ENCODE measurements around the gene PIK3R1. TPM values are rescaled to one million over a fixed set of nuclear protein-coding genes. Genes with fewer than 3 reads are reported as not detected.

PIK3R1 gene
- total and polyA plus RNA-seq, 10 of the 15 experiments (the other 5 are each of a cell fraction or from before 2014, with no cell fraction given) = 7.8 to 38.4 (median 15.7) TPM

GRCh38 chr5:68288707-68289134 is 73.2 kb downstream of the PIK3R1 start:
- Histone ChIP-seq H3K36me3 (ENCODE audit: control insufficient read depth in 2 of 2, insufficient read depth in 2 of 2, low read length in 1 of 2) (peaks cover 0 to 13% of the 10 kb centered on the region in 2 experiments; a peak in 2 of 4 replicates), H3K9me3 (replicated peaks; ENCODE audit: control insufficient read depth, insufficient read depth, low read length) (no peaks in the 10 kb centered on the region), H3K79me2 (ENCODE audit: control insufficient read depth, insufficient read depth, low read length) (peaks cover 37% of the 10 kb centered on the region), H3K27ac (ENCODE audit: control insufficient read depth, insufficient read depth) (peak overlapping the region; percentile 94), H3K4me3 (peak overlapping the region; percentile 77), H2AFZ (ENCODE audit: control insufficient read depth, low read depth, low read length) (peak overlapping the region; percentile 11), H3K4me2 (ENCODE audit: control insufficient read depth, insufficient read depth) (peak overlapping the region; percentile 100), H3K9ac (ENCODE audit: control insufficient read depth, insufficient read depth, low read length) (peak overlapping the region; percentile 80), H3K4me1 (ENCODE audit: control insufficient read depth, insufficient read depth, low read length) (peaks cover 53% of the 10 kb centered on the region), H4K20me1 (ENCODE audit: control insufficient read depth, insufficient read depth) (no peaks in the 10 kb centered on the region), H3K27me3 (replicated peaks in 1 of 2; ENCODE audit: control insufficient read depth in 2 of 2, insufficient read depth in 2 of 2, low read length in 1 of 2) (no peaks in the 10 kb centered on the region)
- ChIA-PET RAD21 (ENCODE audit: unreplicated experiment) (interaction anchor here (0.7 to 3.8 kb wide), 27 partner anchors 11 to 423 kb away, joined by 3 to 185 read pairs (median 14); no protein-coding TSS in a partner anchor), SMC1A (ENCODE audit: uncharacterized antibody, unreplicated experiment) (interaction anchor here (0.6 to 4.1 kb wide), 23 partner anchors 12 to 527 kb away, joined by 3 to 182 read pairs (median 14); no protein-coding TSS in a partner anchor), POLR2A (interaction anchor here (0.6 to 3.5 kb wide), 10 partner anchors 73 to 166 kb away, joined by 3 to 28 read pairs (median 3); partner anchors contain the start of gene PIK3R1), CTCF (interaction anchor here (0.7 to 3.6 kb wide), 12 partner anchors 10 to 719 kb away, joined by 3 to 165 read pairs (median 14); no protein-coding TSS in a partner anchor)
- in situ Hi-C loops (cut with MboI) (loop anchor here (5.0 to 10.0 kb wide), 2 partner anchors 169 to 726 kb away; no protein-coding TSS in a partner anchor), intact Hi-C loops (cut with micrococcal nuclease; ENCODE audit: unreplicated experiment) (loop anchor here (1.0 to 5.0 kb wide), 4 partner anchors 146 to 374 kb away; no protein-coding TSS in a partner anchor)
- peak; percentile 7 for ATAC-seq
- TF ChIP-seq YY1 (IDR thresholded peaks at IDR 0.05; ENCODE audit: low read depth, low read length) = no peak
- peak in 1 of 2 experiments; percentile 17; a peak in 1 of 4 replicates for TF ChIP-seq IKZF2 (IDR thresholded peaks at IDR 0.05)
- TF ChIP-seq LARP7 (IDR thresholded peaks at IDR 0.05) = no peak
- TF ChIP-seq BHLHE40 (IDR thresholded peaks at IDR 0.05; ENCODE audit: borderline replicate concordance in 1 of 2, low read depth in 2 of 2, low read length in 1 of 2) = no peak
- peak; percentile 35 for TF ChIP-seq SMAD1 (IDR thresholded peaks at IDR 0.05; ENCODE audit: low read depth, partially characterized antibody)
- peak; percentile 13; the same call in 1 of the 2 replicates for TF ChIP-seq EED (IDR thresholded peaks at IDR 0.05; ENCODE audit: low read depth)
- TF ChIP-seq MLLT1 (IDR thresholded peaks at IDR 0.05) = peak; percentile 99
- 0 out of 2 replicates have a peak, but pooled peaks have one; percentile 6 for TF ChIP-seq SPI1 (IDR thresholded peaks at IDR 0.05; ENCODE audit: borderline replicate concordance, insufficient read depth, low read depth, low read length)
- peak; percentile 60; the same call in 1 of the 2 replicates for TF ChIP-seq ZBTB40 (IDR thresholded peaks at IDR 0.05; ENCODE audit: borderline replicate concordance)
- DNase-seq (ENCODE audit: low read depth, low spot score) = no peak
- FAIRE-seq = no peak
- WGBS (ENCODE audit: insufficient coverage, insufficient replicate concordance, low lambda C conversion rate, missing lambda C conversion rate) = 32% methylated on average over 10 of the region's 10 CpGs
- BruUV-seq (replicated peaks) = no TSS peak

Data from GM12878 (cell line).